VCaP (cell line): ENCODE measurements around the gene FAT2.

Experiments
- H3K27ac ChIP-seq: fragments of 450-650 bp; 2 replicates; pipeline ENCODE4 v1.5.1; 2017
- CTCF ChIP-seq: fragments of 450-650 bp; conservative IDR thresholded peaks from 2 replicates; pipeline ENCODE4 v1.5.1; 2017; ENCODE audit warnings: mild to moderate bottlenecking, moderate library complexity

The FAT2 gene

DNA sequence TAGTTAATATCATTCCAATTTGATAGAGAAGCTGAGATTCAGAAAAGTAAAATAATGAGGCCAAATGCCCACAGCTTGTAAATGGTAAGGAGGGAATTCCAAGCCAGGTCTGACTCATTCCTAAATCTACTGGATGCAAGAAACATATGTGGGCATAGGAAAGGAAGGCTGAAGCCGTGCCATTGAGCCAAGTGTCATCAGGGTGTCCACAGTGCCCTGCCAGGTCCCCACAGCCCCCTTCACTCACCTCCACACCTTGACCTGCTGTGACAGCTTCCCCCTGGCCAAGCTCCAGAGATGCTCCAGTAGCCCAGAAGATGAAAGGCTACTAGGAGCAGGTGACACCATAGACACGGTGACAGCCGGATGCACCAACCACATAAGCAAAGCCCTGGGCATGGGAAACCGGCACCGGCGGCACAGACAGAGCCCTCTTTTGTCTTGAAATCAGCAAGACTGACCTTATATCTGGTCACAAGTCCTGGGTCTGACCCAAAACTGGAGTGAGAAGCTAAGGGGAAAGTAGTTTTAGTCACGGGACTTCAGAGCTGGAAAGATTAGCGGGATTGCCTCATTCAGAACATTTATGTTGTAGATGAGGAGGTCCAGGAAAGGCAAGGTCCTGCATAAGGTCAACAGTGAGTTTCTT lies 20.1 kb upstream of the FAT2 start:
- no peak overlapping the region for H3K27ac ChIP-seq
- TF ChIP-seq CTCF = no peak

DNA sequence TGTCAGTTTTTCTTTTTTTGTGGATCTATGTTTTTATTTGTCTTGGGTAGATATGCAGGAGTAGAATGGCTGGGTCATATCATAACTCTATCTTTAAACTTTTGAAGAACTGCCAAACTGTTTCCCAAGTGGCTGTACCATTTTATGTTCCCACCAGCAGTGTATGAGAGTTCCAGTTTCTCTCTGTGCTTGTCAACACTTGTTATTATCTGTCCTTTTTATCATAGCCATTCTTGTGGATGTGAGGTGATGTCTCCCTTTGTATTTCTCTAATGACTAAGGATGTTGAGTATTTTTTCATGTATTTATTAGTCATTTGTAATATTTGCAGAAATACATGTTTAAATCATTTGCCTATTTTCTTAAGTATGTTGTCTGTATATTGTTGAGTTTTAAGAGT lies 17.4 kb upstream of the FAT2 start:
- no peak for TF ChIP-seq CTCF
- H3K27ac ChIP-seq = no peak overlapping the region

DNA sequence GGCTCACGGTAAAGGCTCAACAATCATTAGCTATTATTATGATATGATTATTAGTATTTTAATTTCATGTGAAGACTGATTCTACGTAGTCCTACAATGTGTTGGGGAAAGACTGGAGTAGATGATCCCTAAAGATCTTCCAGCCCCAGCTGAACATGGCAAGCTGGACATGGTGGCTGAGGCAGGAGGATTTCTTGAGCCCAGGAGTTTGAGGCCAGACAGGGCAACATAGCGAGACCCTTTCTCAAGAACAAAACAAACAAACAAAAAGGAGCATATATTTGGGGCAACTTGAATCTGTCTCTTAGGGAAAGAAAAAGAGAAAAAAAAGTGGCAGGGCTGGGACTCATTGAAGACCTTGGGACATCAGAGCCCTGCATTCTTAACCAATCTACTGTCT lies 16.2 kb upstream of the FAT2 start:
- no peak overlapping the region for H3K27ac ChIP-seq
- no peak for TF ChIP-seq CTCF

- no peak overlapping the region for H3K27ac ChIP-seq
- no peak for TF ChIP-seq CTCF
These were observed 14.4 kb upstream of the FAT2 start for GRCh38 chr5:151605559-151605958.

GRCh38 chr5:151602806-151603205 lies 11.7 kb upstream of the FAT2 start:
- no peak for TF ChIP-seq CTCF

DNA sequence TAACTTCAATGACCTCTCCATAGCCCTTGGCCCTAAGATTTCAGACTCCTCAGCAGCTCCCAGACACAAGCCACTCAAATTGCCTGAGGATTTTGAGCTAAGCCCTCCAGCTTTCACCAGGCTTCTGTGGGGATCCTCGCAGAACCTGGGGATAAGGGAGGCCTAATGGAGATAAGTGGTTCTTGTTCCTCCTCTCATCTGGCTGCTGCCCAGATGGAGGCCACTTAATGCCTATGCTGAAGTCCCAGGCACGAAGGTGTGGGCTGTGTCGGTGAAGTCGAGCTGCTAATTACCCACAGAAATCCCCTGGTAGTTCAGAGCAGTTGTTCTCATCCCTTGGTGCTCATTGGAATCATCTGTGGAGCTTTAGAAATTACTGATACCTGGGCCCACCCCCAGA lies 10.3 kb upstream of the FAT2 start:
- no peak overlapping the region for H3K27ac ChIP-seq
- no peak for TF ChIP-seq CTCF

More at GRCh38 chr5:151602806-151603205, 11.7 kb upstream of the FAT2 start:
- no peak overlapping the region for H3K27ac ChIP-seq

GRCh38 chr5:151600069-151600665 lies 9.0 kb upstream of the FAT2 start:
- TF ChIP-seq CTCF = no peak
- no peak overlapping the region for H3K27ac ChIP-seq
